GM19438 (cell line): ENCODE results near the gene MTMR3.

Source experiments
- ATAC-seq: cut with Tn5 transposase; IDR thresholded peaks from one replicate; pipeline ENCODE4 v1.9.1; 2021; ENCODE audit warnings: low read depth; ENCODE audit not compliant: unreplicated experiment

The MTMR3 gene

DNA sequence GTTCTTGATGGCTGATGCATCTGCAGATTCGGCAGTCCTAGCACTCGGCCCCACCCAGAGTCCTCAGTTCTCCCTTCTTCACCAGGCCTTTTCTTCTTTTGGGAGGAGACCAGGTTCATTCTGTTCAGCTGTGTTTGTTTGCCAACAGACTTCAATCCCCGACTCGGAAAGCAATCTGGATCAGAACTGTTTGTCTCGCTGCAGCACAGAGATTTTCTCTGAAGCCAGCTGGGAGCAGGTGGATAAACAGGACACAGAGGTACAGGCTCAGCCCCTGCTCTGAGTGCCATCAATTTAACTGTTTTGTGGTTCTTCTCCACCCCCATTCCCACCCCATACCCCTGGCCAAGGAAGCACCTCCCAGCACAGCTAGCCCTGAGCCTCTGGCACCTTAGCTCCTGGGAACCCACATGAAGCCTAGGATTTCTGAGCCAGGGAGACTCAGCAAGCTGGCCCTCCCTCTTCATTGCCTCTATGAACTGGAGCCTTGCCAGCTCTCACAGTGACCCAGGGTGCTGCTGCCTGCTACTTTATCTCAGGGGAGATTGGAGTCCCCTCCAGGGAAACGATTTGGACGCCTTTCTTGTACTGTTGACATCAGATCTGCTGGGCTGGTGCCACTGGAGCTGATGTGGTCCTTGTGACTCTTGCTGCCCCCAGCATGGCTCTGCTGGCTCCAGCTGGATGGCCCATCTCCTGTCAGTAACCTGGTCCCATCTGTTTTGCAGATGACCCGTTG lies 139.1 kb downstream of the MTMR3 start:
- ATAC-seq, result no peak

GRCh38 chr22:30023099-30023660 lies 140.2 kb downstream of the MTMR3 start:
- no peak for ATAC-seq

DNA sequence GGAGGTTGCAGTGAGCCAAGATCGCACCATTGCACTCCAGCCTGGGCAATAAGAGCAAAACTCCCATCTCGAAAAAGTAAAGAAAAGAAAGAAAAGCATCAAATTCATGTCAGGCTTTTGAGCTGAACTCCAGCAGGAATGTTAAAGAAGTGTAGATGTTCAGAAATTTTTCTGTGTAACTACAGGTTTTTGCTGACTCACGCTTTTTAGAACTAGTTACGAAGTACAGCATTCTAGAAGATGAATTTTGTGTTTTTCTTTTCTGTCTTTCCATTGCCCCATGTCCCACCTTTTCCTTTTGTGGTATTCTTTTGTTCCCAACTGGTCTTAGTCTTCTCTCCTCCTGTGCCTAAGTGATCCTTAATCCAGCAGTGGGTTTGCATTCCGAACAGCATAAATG lies 141.3 kb downstream of the MTMR3 start:
- ATAC-seq, result no peak

GRCh38 chr22:30025221-30025620 lies 142.2 kb downstream of the MTMR3 start:
- ATAC-seq, result no peak

DNA sequence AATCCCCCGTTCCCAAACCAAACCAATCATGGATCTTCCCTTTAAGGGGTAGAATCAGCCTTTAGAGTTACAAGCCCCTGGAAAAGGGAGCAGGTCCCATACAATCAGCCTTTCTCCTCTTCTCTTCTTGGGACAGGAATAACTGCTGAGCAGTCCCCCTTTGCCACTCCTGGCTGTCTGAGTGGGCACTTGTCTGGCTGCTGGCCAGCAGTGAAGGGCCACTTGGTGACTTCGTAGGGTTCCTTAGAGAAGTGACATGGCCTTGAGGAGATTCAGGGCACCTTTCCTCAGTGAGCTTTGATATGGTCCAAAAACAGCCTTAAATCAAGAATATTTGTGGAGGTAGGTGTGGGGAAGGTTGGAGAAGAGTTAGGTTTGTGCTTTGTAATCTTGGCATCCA lies 143.8 kb downstream of the MTMR3 start:
- no peak for ATAC-seq

DNA sequence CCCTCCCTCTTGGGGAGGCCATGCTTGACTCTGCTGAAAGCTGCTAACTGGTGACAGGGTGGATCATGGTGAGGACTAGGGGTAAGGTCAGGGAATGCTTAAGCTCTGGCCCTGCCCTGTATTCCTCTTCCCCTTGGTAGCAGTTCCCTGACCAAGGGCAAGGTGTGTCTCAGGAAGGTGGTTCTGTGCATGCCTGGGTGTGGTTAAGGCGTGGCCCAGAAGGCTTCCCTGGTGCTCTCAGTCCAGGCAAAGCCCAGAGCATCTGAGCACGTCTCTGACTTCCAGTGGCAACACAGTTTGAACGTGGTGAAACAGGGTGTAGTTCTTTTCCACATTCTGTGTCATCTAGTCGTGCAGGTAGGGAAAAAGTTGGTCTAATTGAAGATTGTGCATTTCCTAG lies 144.2 kb downstream of the MTMR3 start:
- ATAC-seq, result no peak

DNA sequence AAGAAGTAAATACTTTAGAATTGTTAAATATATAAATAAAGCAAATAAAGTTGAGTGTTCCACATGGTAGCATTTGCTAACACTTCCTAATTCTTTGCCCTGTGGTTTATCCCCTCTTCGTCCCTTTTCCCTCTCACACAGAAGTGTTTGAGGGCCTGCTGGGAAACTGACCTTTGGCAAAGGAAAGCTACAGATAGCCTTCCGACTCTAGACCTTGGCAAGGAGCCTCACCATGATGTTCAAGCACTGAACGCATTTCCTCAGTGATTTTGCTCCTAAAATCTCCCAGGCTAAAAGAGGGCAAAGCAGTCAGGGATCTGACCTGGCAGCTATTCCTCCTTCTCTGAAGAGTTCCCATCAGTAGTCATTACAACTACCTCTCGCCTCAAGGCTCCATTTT lies 144.8 kb downstream of the MTMR3 start:
- no peak for ATAC-seq

- no peak for ATAC-seq
These were observed 145.8 kb downstream of the MTMR3 start for GRCh38 chr22:30028731-30029130.

GRCh38 chr22:30029512-30029911 lies 146.5 kb downstream of the MTMR3 start:
- ATAC-seq, result no peak

DNA sequence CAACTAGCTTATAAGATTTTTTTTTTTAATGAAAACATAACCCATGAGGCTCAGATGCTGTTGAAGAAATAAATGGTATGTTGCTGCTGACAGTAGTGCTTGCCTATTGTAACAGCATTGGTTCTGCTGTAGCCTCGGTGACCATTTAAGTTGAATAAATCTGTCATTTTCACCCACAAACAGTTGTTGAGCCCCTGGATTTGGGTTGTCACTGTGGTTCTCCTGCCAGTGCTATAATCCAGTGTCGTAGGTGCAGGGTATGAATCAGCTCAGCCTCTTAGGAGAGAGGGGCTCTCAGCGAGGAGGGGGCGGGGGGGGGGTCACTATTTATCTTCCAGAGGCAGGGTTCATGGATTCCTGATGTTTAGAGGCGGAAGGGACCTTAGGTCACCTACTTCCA lies 147.4 kb downstream of the MTMR3 start:
- ATAC-seq, result no peak

DNA sequence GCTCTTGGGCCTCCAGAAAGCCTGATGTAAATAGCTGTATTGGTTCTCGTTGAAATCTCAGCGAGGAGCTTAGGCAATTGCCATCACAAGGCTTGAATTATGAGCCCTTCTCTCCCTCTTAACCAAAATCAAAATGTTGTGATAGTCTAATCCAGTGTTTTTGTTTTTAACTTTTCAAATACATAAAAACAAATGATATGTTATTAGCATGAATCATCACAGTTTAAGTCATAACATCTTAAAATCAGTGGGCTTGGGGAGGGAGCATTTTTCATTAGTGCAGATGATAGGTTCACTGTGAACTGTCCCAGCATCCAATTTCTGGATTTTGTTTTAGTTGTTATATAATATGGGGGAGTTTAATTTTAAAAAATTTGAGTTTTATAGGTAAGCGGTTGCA lies 148.4 kb downstream of the MTMR3 start:
- no peak for ATAC-seq

DNA sequence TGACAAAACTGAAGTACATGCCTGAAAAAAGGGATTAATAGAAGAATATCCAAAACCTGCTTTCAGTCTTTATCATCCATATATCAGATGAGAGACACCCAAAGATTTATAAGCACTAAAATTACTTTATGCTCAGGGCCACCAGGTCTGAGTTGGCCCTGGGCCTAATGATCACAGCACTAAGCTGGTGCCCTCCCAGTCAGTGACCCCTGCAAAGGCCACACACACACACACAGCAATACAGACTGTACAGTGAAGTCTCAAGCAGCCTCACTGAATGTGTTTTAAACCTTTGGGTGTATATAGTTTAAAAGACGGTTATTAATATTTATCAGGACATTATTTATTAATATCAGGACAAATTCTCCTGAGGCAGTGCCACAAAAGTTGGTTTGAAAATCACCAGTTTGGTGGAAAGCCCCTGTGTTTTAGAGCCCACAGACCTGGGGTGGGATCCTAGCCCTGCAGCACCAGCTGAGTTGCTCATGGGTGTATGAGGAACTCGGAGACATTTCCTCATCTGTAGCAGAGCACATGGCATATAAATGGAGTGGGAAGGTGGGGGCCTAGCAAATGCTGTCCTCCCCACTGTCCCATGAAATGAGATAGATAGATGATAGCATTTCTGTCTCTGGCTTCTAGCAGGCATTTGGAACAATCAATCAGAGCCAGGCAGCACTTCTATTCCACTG lies 148.9 kb downstream of the MTMR3 start:
- ATAC-seq, result no peak

DNA sequence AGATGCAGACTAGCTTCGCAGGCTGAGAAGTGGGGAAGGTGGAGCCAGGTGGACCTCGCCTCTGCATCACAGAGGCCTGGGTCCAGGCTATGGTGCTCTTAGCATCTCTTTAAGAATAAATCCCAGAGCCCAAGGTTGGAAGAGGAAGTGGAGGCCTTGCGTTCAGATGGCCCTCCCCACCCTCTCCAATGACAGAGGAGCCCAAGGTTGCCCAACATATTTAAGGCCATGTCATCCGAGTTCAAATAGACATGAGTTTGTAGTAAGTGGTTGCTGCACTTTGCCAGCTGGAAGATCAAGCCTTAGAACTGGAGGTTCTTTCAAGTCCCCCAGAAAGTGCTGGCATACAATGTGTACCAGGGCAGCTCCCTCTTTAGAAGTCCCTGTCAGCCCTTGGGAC lies 150.2 kb downstream of the MTMR3 start:
- no peak for ATAC-seq

GRCh38 chr22:30033901-30034300 lies 150.9 kb downstream of the MTMR3 start:
- ATAC-seq, result no peak

- no peak for ATAC-seq
These were observed 153.7 kb downstream of the MTMR3 start for GRCh38 chr22:30036656-30037055.

GRCh38 chr22:30038219-30038618 lies 155.2 kb downstream of the MTMR3 start:
- ATAC-seq, result no peak

DNA sequence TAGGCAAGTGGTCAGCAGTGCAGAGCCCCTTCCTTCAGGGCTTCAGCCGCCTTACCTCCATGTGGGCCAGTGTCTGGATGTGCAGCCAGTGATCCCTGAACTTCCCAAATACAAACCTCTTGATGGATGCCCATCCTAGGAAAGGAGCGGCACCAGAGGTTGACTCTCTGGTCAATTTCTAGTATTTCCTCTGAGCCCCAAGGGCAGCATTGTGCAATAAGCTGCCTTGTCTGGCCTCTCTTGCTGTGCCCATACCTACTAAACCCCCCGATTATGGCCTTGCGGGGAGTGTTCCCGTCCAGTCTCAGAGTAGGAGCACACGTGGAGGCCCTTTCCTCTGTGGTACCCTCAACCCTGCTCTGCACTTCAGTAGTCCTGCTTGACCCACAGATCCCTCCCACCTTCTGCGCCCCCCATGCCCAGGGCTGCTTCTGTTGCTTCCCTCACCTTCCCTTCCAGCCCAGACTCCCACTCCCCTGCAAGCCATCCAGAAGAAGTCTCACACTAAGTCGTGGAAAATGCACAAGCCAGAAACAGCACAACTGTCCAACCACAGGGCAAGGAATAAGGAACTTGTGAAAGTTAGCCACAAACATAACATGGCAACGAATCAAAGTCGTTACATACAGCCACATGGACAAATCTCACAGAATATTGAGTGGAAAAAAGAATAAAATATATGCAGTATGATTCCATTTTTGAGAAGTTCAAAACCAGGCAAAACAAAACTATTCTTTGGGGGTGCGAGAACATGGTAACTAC lies 157.7 kb downstream of the MTMR3 start:
- no peak for ATAC-seq

GRCh38 chr22:30041475-30041874 lies 158.5 kb downstream of the MTMR3 start:
- ATAC-seq, result no peak

DNA sequence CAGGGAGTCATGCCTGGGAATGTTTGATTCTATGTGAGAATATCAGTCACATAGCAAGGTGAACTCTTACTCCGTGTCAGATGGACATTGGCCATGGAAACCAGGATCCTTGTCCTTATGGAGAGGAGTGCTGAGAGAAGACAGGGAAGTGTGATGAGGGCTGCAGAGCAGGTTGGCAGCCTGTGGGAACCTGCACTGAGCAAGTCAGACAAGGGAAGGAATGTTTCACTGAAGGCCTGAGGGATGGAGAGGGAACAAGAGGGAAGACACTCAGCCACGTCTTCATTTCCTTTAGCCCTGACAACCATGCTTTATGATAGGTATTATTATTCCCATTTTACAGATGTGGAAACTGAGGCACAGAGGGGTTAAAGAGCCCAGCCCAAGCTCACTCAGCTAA lies 158.9 kb downstream of the MTMR3 start:
- no peak for ATAC-seq

- ATAC-seq, result no peak
These were observed 160.2 kb downstream of the MTMR3 start for GRCh38 chr22:30043161-30043560.

GRCh38 chr22:30044369-30044768 lies 161.4 kb downstream of the MTMR3 start:
- ATAC-seq, result no peak
